Adrenal gland (tissue), 5 donors: ENCODE data around the gene TMEM72.

Experiments
- POLR2A ChIP-seq, 2 donors: fragments of 450-650 bp; IDR thresholded peaks; one replicate each; pipeline ENCODE4 v1.6.1; 2017; ENCODE audit warnings: antibody characterized with exemption in 2 of 2, mild to moderate bottlenecking in 2 of 2, moderate library complexity in 1 of 2
- TF ChIP-seq, protein P1 (sequence below), 6 experiments: fragments of 450-650 bp in 4 of 6; fragments of 200-600 bp in 2 of 6; sonication (generic) in 1 of 6; IDR thresholded peaks; 1 replicate in 5 of 6; 2 replicates in 1 of 6; pipeline versions ENCODE4 v1.5.1 to v1.8.0; 2016 to 2021; ENCODE audit warnings: antibody characterized with exemption in 6 of 6, mild to moderate bottlenecking in 2 of 6, moderate library complexity in 1 of 6
- donor health status: DM: no; HTN: no; CAD: no.

DNA sequence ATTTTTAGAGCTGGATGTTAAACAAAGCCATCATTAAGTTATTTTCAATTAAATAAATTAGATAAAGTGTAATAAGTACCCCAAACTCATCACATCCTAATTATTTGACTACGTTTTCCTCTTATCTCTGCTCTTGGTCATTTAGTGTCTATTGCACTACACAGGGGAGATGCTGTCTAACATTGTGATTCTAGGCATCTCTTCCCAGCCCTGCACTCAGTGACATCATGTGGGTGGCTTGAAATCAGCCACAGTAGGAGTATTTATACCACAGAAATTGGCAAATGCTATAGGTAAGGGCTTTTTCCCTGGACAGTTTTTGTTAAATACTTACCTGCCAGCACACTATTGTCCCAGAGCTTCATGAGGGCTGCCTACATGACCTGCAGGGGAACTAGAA, 21.3 kb upstream of the TMEM72 start:
- TF ChIP-seq, protein P1, sequence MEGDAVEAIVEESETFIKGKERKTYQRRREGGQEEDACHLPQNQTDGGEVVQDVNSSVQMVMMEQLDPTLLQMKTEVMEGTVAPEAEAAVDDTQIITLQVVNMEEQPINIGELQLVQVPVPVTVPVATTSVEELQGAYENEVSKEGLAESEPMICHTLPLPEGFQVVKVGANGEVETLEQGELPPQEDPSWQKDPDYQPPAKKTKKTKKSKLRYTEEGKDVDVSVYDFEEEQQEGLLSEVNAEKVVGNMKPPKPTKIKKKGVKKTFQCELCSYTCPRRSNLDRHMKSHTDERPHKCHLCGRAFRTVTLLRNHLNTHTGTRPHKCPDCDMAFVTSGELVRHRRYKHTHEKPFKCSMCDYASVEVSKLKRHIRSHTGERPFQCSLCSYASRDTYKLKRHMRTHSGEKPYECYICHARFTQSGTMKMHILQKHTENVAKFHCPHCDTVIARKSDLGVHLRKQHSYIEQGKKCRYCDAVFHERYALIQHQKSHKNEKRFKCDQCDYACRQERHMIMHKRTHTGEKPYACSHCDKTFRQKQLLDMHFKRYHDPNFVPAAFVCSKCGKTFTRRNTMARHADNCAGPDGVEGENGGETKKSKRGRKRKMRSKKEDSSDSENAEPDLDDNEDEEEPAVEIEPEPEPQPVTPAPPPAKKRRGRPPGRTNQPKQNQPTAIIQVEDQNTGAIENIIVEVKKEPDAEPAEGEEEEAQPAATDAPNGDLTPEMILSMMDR (IDR thresholded peaks at IDR 0.05), result no peak
- no peak for TF ChIP-seq POLR2A (IDR thresholded peaks at IDR 0.05)
